ENCODE results near the gene TXK.

GRCh38 chr4:48180234-48180633 lies 46.2 kb upstream of the TXK start:
- TF ChIP-seq, protein P1, sequence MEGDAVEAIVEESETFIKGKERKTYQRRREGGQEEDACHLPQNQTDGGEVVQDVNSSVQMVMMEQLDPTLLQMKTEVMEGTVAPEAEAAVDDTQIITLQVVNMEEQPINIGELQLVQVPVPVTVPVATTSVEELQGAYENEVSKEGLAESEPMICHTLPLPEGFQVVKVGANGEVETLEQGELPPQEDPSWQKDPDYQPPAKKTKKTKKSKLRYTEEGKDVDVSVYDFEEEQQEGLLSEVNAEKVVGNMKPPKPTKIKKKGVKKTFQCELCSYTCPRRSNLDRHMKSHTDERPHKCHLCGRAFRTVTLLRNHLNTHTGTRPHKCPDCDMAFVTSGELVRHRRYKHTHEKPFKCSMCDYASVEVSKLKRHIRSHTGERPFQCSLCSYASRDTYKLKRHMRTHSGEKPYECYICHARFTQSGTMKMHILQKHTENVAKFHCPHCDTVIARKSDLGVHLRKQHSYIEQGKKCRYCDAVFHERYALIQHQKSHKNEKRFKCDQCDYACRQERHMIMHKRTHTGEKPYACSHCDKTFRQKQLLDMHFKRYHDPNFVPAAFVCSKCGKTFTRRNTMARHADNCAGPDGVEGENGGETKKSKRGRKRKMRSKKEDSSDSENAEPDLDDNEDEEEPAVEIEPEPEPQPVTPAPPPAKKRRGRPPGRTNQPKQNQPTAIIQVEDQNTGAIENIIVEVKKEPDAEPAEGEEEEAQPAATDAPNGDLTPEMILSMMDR (IDR thresholded peaks at IDR 0.05) = no peak
- TF ChIP-seq POLR2A (IDR thresholded peaks at IDR 0.05) (no peak), POLR2AphosphoS5 (IDR thresholded peaks at IDR 0.05) (no peak)
